Testis (tissue), 2 donors: ENCODE results near the gene VPS52.

Experiments
- POLR2A ChIP-seq: fragments of 450-650 bp; IDR thresholded peaks from one replicate; pipeline ENCODE4 v1.6.1; 2017; ENCODE audit warnings: antibody characterized with exemption, mild to moderate bottlenecking, moderate library complexity
- TF ChIP-seq, protein P1 (sequence below), 3 experiments: fragments of 450-650 bp in 2 of 3; fragments of 200-600 bp in 1 of 3; sonication (generic) in 1 of 3; IDR thresholded peaks; one replicate each; pipeline ENCODE4 v1.5.1; 2016 to 2019; ENCODE audit warnings: antibody characterized with exemption in 3 of 3, mild to moderate bottlenecking in 2 of 3, moderate library complexity in 1 of 3

DNA sequence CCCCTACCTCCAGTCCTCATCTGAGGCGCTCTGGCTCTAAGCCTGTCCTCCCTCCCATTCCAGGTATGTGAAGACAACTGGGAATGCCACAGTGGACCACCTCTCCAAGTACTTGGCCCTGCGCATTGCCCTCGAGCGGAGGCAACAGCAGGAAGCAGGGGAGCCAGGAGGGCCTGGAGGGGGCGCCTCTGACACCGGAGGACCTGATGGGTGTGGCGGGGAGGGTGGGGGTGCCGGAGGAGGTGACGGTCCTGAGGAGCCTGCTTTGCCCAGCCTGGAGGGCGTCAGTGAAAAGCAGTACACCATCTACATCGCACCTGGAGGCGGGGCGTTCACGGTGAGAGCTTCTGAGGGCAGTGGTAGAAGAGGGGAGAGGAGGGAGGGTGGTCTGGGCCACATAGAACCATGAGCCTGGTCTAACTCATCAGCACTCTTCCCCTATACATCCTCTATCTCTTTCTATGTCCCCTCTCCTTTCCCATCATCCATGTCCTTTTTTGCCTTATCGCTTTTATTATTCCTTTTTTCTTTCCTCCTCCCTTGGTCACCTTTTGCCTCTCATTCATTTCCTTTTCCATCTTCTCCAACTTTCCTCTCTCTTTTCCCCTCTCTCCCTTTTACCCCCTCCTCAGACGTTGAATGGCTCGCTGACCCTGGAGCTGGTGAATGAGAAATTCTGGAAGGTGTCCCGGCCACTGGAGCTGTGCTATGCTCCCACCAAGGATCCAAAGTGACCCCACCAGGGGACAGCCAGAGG, 59.8 kb downstream of the VPS52 start:
- TF ChIP-seq, protein P1, sequence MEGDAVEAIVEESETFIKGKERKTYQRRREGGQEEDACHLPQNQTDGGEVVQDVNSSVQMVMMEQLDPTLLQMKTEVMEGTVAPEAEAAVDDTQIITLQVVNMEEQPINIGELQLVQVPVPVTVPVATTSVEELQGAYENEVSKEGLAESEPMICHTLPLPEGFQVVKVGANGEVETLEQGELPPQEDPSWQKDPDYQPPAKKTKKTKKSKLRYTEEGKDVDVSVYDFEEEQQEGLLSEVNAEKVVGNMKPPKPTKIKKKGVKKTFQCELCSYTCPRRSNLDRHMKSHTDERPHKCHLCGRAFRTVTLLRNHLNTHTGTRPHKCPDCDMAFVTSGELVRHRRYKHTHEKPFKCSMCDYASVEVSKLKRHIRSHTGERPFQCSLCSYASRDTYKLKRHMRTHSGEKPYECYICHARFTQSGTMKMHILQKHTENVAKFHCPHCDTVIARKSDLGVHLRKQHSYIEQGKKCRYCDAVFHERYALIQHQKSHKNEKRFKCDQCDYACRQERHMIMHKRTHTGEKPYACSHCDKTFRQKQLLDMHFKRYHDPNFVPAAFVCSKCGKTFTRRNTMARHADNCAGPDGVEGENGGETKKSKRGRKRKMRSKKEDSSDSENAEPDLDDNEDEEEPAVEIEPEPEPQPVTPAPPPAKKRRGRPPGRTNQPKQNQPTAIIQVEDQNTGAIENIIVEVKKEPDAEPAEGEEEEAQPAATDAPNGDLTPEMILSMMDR (IDR thresholded peaks at IDR 0.05), result no peak
- TF ChIP-seq POLR2A, result no peak
